Activated naive CD4-positive, alpha-beta T cell treated with Interleukin-2 at 50 U/mL for 16 hours (primary cell): Measurements from ENCODE around the gene NRAP.

Experiments
- DNase-seq: peaks from one replicate; pipeline ENCODE4 v3.0.0-alpha.2; 2020

Gene NRAP

GRCh38 chr10:113631684-113632367 lies 32.0 kb downstream of the NRAP start:
- no peak for DNase-seq

- no peak for DNase-seq
Observed at GRCh38 chr10:113630929-113631533, 32.8 kb downstream of the NRAP start.

DNA sequence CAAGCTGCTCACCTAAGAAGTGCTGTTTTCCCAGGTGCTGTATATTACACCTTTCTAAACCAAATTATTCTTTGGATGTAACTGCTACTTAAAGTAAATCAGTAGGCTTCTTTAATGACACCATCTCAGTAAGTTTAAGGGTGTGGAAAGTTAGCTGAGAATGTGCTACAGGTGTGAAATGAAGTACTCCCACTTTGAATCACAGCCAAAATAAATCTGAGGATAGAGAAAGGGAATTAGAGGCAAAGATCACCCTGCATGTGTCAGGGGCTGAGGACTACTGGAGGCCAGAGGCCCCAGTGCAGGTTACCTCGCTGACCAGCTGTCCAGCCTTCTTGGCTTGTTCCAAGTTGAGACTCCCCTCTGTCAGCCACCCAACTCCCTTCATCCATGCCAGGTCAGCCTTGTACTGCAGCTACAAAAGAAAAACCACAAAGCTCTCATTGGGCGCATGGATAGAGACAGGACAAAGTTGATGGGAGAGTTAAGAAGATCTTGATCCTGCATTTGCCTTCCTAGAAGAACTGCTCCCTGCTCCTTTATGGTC lies 35.2 kb downstream of the NRAP start:
- DNase-seq, result no peak

- DNase-seq, result no peak
Observed at GRCh38 chr10:113627836-113628235, 36.0 kb downstream of the NRAP start.

GRCh38 chr10:113626809-113627355 lies 37.0 kb downstream of the NRAP start:
- no peak for DNase-seq

- DNase-seq, result no peak
Observed at GRCh38 chr10:113625461-113626186, 38.2 kb downstream of the NRAP start.

DNA sequence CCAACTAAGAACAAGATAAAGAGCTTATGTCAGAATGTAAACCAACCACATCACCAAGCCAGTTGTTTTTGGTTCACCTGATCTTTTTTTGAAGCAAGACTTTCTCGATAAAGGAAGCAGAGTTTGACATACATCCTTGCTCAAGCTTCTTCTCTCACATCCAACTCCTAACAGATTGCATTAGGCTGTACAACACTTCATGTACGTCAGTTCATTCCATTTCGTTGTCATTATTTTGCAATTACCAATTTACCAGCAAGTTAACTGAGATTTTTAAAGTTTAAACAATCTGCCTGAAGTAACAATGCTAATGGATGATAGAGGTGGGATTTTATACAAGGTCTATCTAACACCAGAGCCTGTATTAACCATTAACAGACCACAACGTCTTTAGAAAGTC lies 41.0 kb downstream of the NRAP start:
- DNase-seq, result no peak

GRCh38 chr10:113621799-113622198 lies 42.0 kb downstream of the NRAP start:
- DNase-seq, result no peak

GRCh38 chr10:113620936-113621335 lies 42.9 kb downstream of the NRAP start:
- no peak for DNase-seq

GRCh38 chr10:113620511-113620910 lies 43.3 kb downstream of the NRAP start:
- no peak for DNase-seq

- no peak for DNase-seq
Observed at GRCh38 chr10:113619401-113619800, 44.4 kb downstream of the NRAP start.

- no peak for DNase-seq
Observed at GRCh38 chr10:113618338-113618737, 45.5 kb downstream of the NRAP start.

- no peak for DNase-seq
Observed at GRCh38 chr10:113617086-113617485, 46.8 kb downstream of the NRAP start.

DNA sequence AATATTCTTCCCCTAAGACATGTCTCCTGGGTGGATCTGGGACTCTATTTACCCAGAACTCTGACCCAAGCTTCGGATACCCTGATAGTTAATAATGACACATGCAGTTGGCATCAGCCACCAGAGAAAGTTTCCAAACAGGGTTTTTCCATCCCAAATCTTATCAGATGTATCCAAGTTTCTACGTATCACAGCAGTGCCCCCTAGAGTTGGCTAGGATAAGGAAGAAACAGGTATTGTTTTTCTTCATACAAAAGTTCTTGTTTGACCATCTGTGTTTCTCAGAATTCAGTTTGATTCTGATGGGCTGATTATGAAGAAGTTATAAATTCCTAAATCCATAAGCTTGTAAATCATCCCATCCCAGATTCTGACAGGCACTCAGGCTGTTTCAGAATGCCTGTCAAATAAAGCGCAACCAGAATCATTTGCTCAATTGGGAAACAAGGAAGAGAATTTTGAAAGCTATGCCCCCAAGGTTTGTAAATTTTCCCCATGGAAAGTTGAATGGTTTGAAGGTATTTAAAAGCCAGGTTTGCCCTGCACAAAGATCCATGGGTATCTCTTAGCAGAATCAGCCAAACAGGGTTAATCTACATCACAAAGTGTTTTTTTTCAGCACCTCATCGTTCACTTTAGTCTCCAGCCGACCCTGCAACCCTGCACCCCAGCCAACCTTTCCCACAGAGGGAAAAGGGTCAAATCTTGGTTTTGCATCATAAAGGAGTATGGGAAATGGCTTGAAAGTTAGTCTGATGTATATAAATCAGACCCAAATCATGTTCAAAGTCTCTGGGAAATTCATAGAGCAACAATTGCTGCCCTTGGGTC lies 47.4 kb downstream of the NRAP start:
- no peak for DNase-seq

DNA sequence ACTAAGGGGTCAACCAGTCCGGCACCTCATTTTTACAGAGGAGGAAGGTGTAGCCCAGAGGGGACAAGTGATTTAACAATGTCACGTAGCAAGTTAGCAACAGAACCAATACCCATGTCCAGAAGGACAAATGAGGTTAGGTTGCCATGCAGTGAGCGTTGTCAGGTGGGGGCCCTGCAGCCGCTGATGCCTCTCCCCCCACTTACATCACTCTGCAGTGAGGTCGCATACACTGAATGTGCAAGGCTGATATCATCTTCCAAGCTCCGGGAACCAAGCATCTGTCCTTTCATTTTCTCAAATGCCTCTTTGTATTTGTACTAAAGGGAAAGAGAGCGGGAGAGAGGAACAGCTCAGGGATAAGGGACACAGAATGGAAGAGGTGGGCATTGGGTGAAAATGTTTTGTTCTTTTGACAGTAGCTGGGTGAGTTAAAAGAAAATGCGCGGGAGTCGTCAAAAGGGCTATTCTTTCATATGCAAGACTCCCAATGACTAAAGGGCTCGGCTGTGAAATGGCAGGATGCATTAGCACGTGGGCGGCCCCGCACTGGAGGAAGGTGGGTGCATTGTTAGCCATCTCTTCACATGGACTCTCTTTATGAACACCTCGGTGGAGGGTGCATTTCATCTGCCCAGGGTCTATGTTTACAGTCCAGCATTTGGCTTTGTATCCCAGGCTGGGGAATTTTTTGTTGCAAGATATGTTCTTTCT lies 49.7 kb downstream of the NRAP start:
- no peak for DNase-seq

GRCh38 chr10:113613427-113613826 lies 50.4 kb downstream of the NRAP start:
- no peak for DNase-seq

- no peak for DNase-seq
Observed at GRCh38 chr10:113612154-113612553, 51.7 kb downstream of the NRAP start.

DNA sequence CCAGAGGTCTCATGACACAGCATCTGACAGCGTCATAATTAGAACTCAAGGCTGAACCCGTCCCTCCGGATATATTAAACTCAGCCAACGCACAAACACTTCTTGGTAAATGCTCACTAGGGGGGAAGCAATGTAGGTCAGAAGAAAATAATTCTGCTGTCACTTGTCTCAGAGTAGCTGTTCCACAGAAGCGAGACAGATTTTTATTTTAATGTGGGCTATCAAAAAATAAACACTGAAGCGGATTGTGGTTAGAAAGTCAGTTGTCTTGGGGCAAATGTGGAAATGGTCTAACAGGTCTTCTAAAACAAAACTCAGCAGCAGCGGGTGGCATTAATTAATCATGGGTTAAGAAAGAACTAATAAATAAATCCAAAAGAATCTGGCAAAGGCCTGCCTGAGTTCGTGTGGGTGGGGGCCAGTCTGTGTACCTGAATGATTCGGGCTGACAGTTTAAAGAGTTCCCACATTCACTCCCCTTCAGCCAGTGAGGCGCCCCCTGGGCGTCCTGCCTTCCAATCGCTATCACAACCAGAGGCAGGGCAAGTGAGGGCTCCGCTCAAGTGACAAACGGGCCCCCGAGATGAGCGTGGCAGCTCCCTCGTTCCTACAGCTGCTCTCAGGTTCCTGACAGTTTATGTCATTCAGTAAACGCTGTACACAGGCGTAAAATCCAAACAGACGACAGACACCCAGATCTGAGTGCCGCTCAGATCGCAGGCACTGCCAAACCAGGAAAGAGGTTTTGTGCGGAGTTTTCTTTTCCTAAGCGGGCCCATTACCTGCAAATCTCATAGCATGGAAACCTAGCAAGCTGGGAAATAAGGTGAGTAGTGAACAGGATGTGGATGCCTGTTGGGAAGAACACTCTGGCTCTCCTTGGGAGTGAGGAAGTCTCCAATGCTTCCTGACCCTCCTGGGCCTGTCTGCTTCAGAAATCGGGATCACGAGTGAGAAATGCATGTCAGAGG lies 52.9 kb downstream of the NRAP start:
- DNase-seq, result no peak

- DNase-seq, result no peak
Observed at GRCh38 chr10:113609704-113610108, 54.1 kb downstream of the NRAP start.

DNA sequence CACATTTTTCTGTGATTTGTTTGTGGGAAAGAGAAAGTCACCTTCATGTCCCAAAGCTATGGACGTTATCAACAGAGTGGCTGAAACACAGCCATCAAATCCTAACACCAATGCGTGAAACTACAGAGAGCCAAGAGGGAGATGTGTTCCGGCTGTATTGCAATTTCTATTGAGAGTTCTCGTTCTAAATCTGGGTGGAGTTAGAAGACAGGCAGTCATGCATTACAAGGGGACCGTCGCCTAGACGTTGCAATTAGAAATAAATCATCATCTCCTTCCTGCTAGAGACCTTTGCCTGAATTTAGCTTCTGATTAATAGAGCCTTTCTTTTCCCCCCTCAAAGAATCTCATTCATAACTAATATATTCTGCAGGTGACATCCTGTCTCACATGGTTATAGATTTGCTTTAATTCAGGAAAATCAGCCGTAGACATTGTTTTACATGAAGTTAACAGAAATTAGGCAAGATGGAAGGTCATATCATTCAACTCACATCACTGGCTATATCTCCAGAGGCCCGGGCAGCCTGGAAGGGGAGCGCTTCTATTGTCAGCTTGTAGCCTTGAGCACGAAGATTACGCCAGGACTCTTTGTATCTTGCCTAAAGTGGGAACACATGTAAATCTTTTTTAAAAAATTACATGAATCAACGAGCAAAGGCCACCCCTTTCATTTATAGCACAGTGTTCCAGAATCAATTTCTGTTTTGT lies 58.4 kb downstream of the NRAP start:
- DNase-seq, result no peak
